Measurements from ENCODE around the gene MKLN1.

DNA sequence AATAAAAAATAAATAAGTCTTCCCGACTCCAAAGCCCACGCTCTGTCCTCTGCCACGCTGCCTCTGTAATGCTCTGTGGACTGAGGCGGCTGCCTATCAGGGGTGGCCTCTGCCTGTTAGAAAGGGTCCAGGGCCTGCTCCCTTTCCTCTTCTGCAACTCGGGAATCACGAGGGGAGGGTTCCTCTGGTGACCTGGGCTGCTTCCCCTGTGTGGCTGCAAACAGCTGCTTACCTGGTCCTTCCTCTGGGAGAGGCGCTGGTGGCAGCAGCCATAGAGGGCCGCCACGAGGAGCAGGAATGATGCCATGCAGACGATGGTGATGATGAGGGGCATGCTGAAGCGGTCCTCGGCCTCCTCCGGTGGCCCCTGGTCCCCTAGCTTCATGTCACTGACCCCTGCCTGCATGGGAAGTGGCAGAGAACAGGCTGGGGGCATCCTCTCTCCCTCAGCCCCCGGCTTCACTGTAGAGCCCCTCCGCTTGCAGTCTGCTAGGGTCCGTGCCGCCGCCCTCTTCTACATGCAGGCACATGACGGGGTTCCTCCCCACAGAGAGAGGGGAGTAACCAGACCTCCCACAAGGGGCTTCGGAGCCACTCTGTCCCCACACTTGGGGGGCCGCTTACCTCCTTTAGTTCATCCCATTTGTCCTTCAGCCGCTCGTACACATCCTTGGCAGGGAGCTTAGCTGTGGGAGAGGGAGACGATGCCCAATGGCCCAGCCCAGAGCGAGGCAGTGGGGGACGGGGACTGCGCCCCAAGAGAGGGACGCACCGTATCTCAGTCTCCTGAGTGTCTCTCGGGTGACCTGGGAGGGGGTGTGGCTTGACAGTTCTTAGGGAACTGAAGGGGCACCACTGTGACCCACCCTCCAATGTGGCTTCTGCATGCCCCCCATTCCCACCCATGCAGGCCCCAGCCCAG lies 178.2 kb downstream of the MKLN1 start:
- TF ChIP-seq, protein P1, sequence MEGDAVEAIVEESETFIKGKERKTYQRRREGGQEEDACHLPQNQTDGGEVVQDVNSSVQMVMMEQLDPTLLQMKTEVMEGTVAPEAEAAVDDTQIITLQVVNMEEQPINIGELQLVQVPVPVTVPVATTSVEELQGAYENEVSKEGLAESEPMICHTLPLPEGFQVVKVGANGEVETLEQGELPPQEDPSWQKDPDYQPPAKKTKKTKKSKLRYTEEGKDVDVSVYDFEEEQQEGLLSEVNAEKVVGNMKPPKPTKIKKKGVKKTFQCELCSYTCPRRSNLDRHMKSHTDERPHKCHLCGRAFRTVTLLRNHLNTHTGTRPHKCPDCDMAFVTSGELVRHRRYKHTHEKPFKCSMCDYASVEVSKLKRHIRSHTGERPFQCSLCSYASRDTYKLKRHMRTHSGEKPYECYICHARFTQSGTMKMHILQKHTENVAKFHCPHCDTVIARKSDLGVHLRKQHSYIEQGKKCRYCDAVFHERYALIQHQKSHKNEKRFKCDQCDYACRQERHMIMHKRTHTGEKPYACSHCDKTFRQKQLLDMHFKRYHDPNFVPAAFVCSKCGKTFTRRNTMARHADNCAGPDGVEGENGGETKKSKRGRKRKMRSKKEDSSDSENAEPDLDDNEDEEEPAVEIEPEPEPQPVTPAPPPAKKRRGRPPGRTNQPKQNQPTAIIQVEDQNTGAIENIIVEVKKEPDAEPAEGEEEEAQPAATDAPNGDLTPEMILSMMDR (IDR thresholded peaks at IDR 0.05; ENCODE audit: low read length): no peak
- TF ChIP-seq EZH2 (IDR thresholded peaks at IDR 0.05; ENCODE audit: borderline replicate concordance, low read length): no peak

Measured in OCI-LY1 (cell line).